OCI-LY1 (cell line): ENCODE measurements around the gene TPRA1.

Source experiments
- CTCF ChIP-seq: fragments of 200-600 bp; sonication (generic), shearing (Covaris generic); IDR thresholded peaks from 2 replicates; pipeline ENCODE4 v1.5.1; 2017; ENCODE audit warnings: mild to moderate bottlenecking, antibody characterized with exemption, low read length, moderate library complexity, mixed read lengths
- EZH2 ChIP-seq: fragments of 200-600 bp; sonication (generic), shearing (Covaris generic); IDR thresholded peaks from 2 replicates; pipeline ENCODE4 v1.8.0; 2017; ENCODE audit warnings: borderline replicate concordance, mixed run types, mild to moderate bottlenecking, antibody characterized with exemption, low read length, moderate library complexity, mixed read lengths

GRCh38 chr3:127541320-127541719, 49.2 kb downstream of the TPRA1 start:
- no peak for TF ChIP-seq CTCF
- TF ChIP-seq EZH2 = no peak
